ENCODE results near the gene ADAM22.

DNA sequence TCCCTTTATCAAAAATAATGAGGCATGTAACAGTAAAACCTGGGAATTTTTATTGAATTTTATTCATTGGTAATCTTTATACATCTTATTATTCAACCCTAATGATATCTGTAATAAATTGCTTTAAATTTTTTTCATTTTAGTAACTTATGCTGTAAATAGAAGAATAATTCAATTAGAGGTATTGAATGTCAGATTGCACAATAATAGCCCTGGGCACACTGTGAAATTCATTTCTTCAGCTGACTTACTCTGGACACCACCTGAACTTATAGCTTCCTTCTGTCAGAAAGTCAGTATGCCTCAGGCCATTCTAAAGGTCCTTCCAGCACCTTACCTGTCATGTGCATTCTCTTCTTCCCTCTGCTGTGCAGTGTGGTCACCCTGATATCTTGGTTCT, 59.2 kb downstream of the ADAM22 start:
- no peak for TF ChIP-seq POLR2AphosphoS5 (IDR thresholded peaks at IDR 0.05; ENCODE audit: low read depth, low read length)
- TF ChIP-seq POLR2A (IDR thresholded peaks at IDR 0.05; ENCODE audit: low read depth, low read length), result no peak
- no peak for TF ChIP-seq SPI1 (IDR thresholded peaks at IDR 0.05; ENCODE audit: low read depth, low read length)
- no peak for TF ChIP-seq TAF1 (IDR thresholded peaks at IDR 0.05; ENCODE audit: low read depth, low read length)
- TF ChIP-seq PAX5 (IDR thresholded peaks at IDR 0.05; ENCODE audit: insufficient read depth, low read length, severe bottlenecking), result no peak
- TF ChIP-seq POU2F2 (IDR thresholded peaks at IDR 0.05; ENCODE audit: low read depth, low read length), result no peak

All from GM12891 (cell line).